NCI-H1417 (cell line): ENCODE data around the gene SPATA9.
A peak's percentile ranks its signal among the peaks of the same experiment; 100 is the strongest.
"Not testable (repeated sequence)": the region's sequence is repeated elsewhere in the genome, so short reads cannot be mapped to it uniquely, and the experiment has no call there.

Source experiments
- DNase-seq, 3 experiments: peaks; one replicate each; lab custom pipeline; 2025; lab: John Stamatoyannopoulos, UW

The SPATA9 gene

GRCh38 chr5:95646226-95646568 is 36.6 kb downstream of the SPATA9 start:
- not testable (repeated sequence) for DNase-seq

- peak; percentile 15 to 58 (median 26) for DNase-seq
These were observed 38.3 kb downstream of the SPATA9 start for GRCh38 chr5:95644351-95645042.

GRCh38 chr5:95643152-95643551 is 39.6 kb downstream of the SPATA9 start:
- no peak for DNase-seq

GRCh38 chr5:95641741-95642220 is 41.0 kb downstream of the SPATA9 start:
- DNase-seq = no peak

GRCh38 chr5:95638632-95639031 is 44.2 kb downstream of the SPATA9 start:
- DNase-seq = no peak

GRCh38 chr5:95634081-95634480 is 48.7 kb downstream of the SPATA9 start:
- no peak for DNase-seq

- DNase-seq = no peak
These were observed 49.1 kb downstream of the SPATA9 start for GRCh38 chr5:95633671-95634070.

GRCh38 chr5:95632942-95633341 is 49.8 kb downstream of the SPATA9 start:
- not testable (repeated sequence) for DNase-seq

GRCh38 chr5:95631991-95632675 is 50.7 kb downstream of the SPATA9 start:
- DNase-seq = no peak

GRCh38 chr5:95631255-95631958 is 51.4 kb downstream of the SPATA9 start:
- no peak for DNase-seq

GRCh38 chr5:95630394-95630917 is 52.3 kb downstream of the SPATA9 start:
- DNase-seq = no peak

- no peak for DNase-seq
These were observed 53.9 kb downstream of the SPATA9 start for GRCh38 chr5:95628933-95629332.

GRCh38 chr5:95627971-95628810 is 54.6 kb downstream of the SPATA9 start:
- DNase-seq = no peak

- DNase-seq = no peak
These were observed 56.1 kb downstream of the SPATA9 start for GRCh38 chr5:95626701-95627100.

GRCh38 chr5:95624368-95624767 is 58.4 kb downstream of the SPATA9 start:
- DNase-seq = no peak

- no peak for DNase-seq
These were observed 59.1 kb downstream of the SPATA9 start for GRCh38 chr5:95623706-95624105.

GRCh38 chr5:95621839-95622629 is 60.8 kb downstream of the SPATA9 start:
- peak in 2 of 3 experiments; percentile 13 to 44 for DNase-seq

- peak; percentile 35 to 79 (median 74) for DNase-seq
These were observed 61.6 kb downstream of the SPATA9 start for GRCh38 chr5:95620870-95621838.

- peak; percentile 35 to 79 (median 71) for DNase-seq
These were observed 62.5 kb downstream of the SPATA9 start, which contains the start of gene GPR150 for GRCh38 chr5:95620030-95620869. Gene GPR150, plus strand, starts transcription at chr5:95620087. Its CDS starts 189 bp downstream, at chr5:95620276.
